MM.1S (cell line): ENCODE results near the gene RMND1.

Source experiments
- DNase-seq: peaks from one replicate; pipeline ENCODE4 v3.0.0-alpha.2; 2015
- H2AFZ ChIP-seq: fragments of 300-600 bp; sonication (generic); 2 replicates; pipeline ENCODE4 v1.6.0; 2016; ENCODE audit warnings: antibody characterized with exemption, low read length
- H3F3A ChIP-seq: fragments of 300-600 bp; sonication (generic); 2 replicates; pipeline ENCODE4 v1.6.1; 2016; ENCODE audit warnings: mild to moderate bottlenecking, antibody characterized with exemption, low read length, moderate library complexity, mixed read lengths; ENCODE audit not compliant: insufficient read depth
- H3K27ac ChIP-seq: fragments of 300-600 bp; sonication (generic); 2 replicates; pipeline ENCODE4 v1.5.1; 2016; ENCODE audit warnings: mild to moderate bottlenecking, low read length
- H3K27me3 ChIP-seq: fragments of 300-600 bp; sonication (generic); replicated peaks from 2 replicates; pipeline ENCODE4 v1.6.0; 2016; ENCODE audit warnings: low read length; ENCODE audit not compliant: insufficient read depth
- H3K36me3 ChIP-seq: fragments of 300-600 bp; sonication (generic); replicated peaks from 2 replicates; pipeline ENCODE4 v1.6.1; 2016; ENCODE audit warnings: mild to moderate bottlenecking, low read length, mixed read lengths; ENCODE audit not compliant: insufficient read depth
- H3K4me1 ChIP-seq: fragments of 300-600 bp; sonication (generic); 2 replicates; pipeline ENCODE4 v1.6.1; 2016; ENCODE audit warnings: low read length, mixed read lengths
- H3K4me2 ChIP-seq: fragments of 300-600 bp; sonication (generic); 2 replicates; pipeline ENCODE4 v1.6.0; 2016; ENCODE audit warnings: low read depth, low read length
- H3K4me3 ChIP-seq: fragments of 300-600 bp; sonication (generic); 2 replicates; pipeline ENCODE4 v1.5.1; 2016; ENCODE audit warnings: low read length, mixed read lengths
- H3K79me2 ChIP-seq: fragments of 300-600 bp; sonication (generic); 2 replicates; pipeline ENCODE4 v1.6.1; 2016; ENCODE audit warnings: mixed run types, low read length, mixed read lengths
- H3K9ac ChIP-seq: fragments of 300-600 bp; sonication (generic); 2 replicates; pipeline ENCODE4 v1.6.1; 2016; ENCODE audit warnings: low read length, mixed read lengths
- H3K9me2 ChIP-seq: fragments of 300-600 bp; sonication (generic); replicated peaks from 2 replicates; pipeline ENCODE4 v1.6.1; 2016; ENCODE audit warnings: mild to moderate bottlenecking, low read length, mixed read lengths; ENCODE audit not compliant: insufficient read depth
- H3K9me3 ChIP-seq: fragments of 300-600 bp; sonication (generic); replicated peaks from 2 replicates; pipeline ENCODE4 v1.6.1; 2016; ENCODE audit warnings: mild to moderate bottlenecking, low read length, mixed read lengths; ENCODE audit not compliant: insufficient read depth
- H4K20me1 ChIP-seq: fragments of 300-600 bp; sonication (generic); 2 replicates; pipeline ENCODE4 v1.6.1; 2016; ENCODE audit warnings: mild to moderate bottlenecking, low read length, moderate library complexity, mixed read lengths; ENCODE audit not compliant: insufficient read depth
- CTCF ChIP-seq: fragments of 300-600 bp; sonication (generic); IDR thresholded peaks from 2 replicates; pipeline ENCODE4 v1.5.1; 2016; ENCODE audit warnings: antibody characterized with exemption, low read length, mixed read lengths
- EZH2 ChIP-seq: fragments of 300-600 bp; sonication (generic); optimal IDR thresholded peaks from 2 replicates; pipeline ENCODE3; 2017; ENCODE audit warnings: low read depth, mild to moderate bottlenecking, antibody characterized with exemption, low read length, mixed read lengths
- EZH2phosphoT487 ChIP-seq: fragments of 300-600 bp; sonication (generic); IDR thresholded peaks from 2 replicates; pipeline ENCODE4 v1.6.1; 2018; ENCODE audit warnings: antibody characterized with exemption, low read length

RMND1 gene

GRCh38 chr6:151380848-151381205 lies 71.1 kb downstream of the RMND1 start:
- Histone ChIP-seq H3K27me3 (no peaks in the 10 kb centered on the region), H3K9me3 (no peaks in the 10 kb centered on the region), H3K4me2 (peak overlapping the region; percentile 95), H4K20me1 (no peaks in the 10 kb centered on the region), H3K4me3 (peak overlapping the region; percentile 64), H3K9me2 (no peaks in the 10 kb centered on the region), H3K27ac (peak overlapping the region; percentile 85), H2AFZ (peak overlapping the region; percentile 69; the same call in 1 of the 2 replicates), H3F3A (peaks cover 11% of the 10 kb centered on the region), H3K9ac (peak overlapping the region; percentile 69; the same call in 1 of the 2 replicates), H3K36me3 (no peaks in the 10 kb centered on the region), H3K4me1 (0 out of 2 replicates have a peak, but pooled peaks cover 3% of the 10 kb centered on the region), H3K79me2 (peaks cover 82% of the 10 kb centered on the region)
- no peak for DNase-seq
- TF ChIP-seq EZH2 (no peak), EZH2phosphoT487 (no peak), CTCF (no peak)

- H3K9me3 ChIP-seq: no peaks in the 10 kb centered on the region
- no peaks in the 10 kb centered on the region for H4K20me1 ChIP-seq
- H3K27ac ChIP-seq: peak overlapping the region; percentile 85
- H3K36me3 ChIP-seq: no peaks in the 10 kb centered on the region
- H3K27me3 ChIP-seq: no peaks in the 10 kb centered on the region
- H2AFZ ChIP-seq: peak overlapping the region; percentile 69
- H3K4me3 ChIP-seq: peak overlapping the region; percentile 64
- no peak for TF ChIP-seq CTCF
- no peak for TF ChIP-seq EZH2phosphoT487
- TF ChIP-seq EZH2: no peak
- peak; percentile 37 for DNase-seq
- peak overlapping the region; percentile 69 for H3K9ac ChIP-seq
- peak overlapping the region; percentile 95 for H3K4me2 ChIP-seq
- H3K79me2 ChIP-seq: peaks cover 84% of the 10 kb centered on the region
- peaks cover 7% of the 10 kb centered on the region for H3F3A ChIP-seq
- no peaks in the 10 kb centered on the region for H3K9me2 ChIP-seq
- 0 out of 2 replicates have a peak, but pooled peaks cover 3% of the 10 kb centered on the region for H3K4me1 ChIP-seq
These were observed 71.7 kb downstream of the RMND1 start for GRCh38 chr6:151379933-151380847.

GRCh38 chr6:151377095-151377494 lies 74.8 kb downstream of the RMND1 start:
- Histone ChIP-seq H3K9me2 (no peaks in the 10 kb centered on the region), H4K20me1 (no peaks in the 10 kb centered on the region), H3K79me2 (peaks cover 80% of the 10 kb centered on the region), H3K9ac (no peak overlapping the region), H3K36me3 (no peaks in the 10 kb centered on the region), H3K4me2 (0 out of 2 replicates have a peak overlapping the region, but pooled peaks have one; percentile 18), H3F3A (peaks cover 7% of the 10 kb centered on the region), H3K27me3 (no peaks in the 10 kb centered on the region), H2AFZ (no peak overlapping the region), H3K27ac (no peak overlapping the region), H3K9me3 (no peaks in the 10 kb centered on the region), H3K4me1 (0 out of 2 replicates have a peak, but pooled peaks cover 3% of the 10 kb centered on the region), H3K4me3 (no peak overlapping the region)
- TF ChIP-seq CTCF (no peak), EZH2 (no peak), EZH2phosphoT487 (no peak)
- DNase-seq: no peak
